ENCODE data around the gene REV3L. TPM values are rescaled to one million over a fixed set of nuclear protein-coding genes. Genes with fewer than 3 reads are reported as not detected.

REV3L gene
- total RNA-seq, 4 donors from 2014 or later: 38.9 to 50.4 (median 45.3) TPM

- Histone ChIP-seq H3K27me3 (no peaks in the 10 kb centered on the region), H3K27ac (replicated peaks in 1 of 4) (no peak overlapping the region), H3K36me3 (peaks cover 0 to 5% (median 2%) of the 10 kb centered on the region in 4 donors), H3K4me3 (no peak overlapping the region), H3K4me1 (peaks cover 8 to 62% (median 61%) of the 10 kb centered on the region in 4 donors), H3K9me3 (no peaks in the 10 kb centered on the region)
- TF ChIP-seq POLR2A (IDR thresholded peaks at IDR 0.05; ENCODE audit: low read depth): no peak
- TF ChIP-seq, protein P1, sequence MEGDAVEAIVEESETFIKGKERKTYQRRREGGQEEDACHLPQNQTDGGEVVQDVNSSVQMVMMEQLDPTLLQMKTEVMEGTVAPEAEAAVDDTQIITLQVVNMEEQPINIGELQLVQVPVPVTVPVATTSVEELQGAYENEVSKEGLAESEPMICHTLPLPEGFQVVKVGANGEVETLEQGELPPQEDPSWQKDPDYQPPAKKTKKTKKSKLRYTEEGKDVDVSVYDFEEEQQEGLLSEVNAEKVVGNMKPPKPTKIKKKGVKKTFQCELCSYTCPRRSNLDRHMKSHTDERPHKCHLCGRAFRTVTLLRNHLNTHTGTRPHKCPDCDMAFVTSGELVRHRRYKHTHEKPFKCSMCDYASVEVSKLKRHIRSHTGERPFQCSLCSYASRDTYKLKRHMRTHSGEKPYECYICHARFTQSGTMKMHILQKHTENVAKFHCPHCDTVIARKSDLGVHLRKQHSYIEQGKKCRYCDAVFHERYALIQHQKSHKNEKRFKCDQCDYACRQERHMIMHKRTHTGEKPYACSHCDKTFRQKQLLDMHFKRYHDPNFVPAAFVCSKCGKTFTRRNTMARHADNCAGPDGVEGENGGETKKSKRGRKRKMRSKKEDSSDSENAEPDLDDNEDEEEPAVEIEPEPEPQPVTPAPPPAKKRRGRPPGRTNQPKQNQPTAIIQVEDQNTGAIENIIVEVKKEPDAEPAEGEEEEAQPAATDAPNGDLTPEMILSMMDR (IDR thresholded peaks at IDR 0.05): no peak
- TF ChIP-seq EP300 (IDR thresholded peaks at IDR 0.05): no peak
- TF ChIP-seq POLR2AphosphoS5 (IDR thresholded peaks at IDR 0.05): no peak
- WGBS: 78% methylated on average over 2 of the region's 2 CpGs
- no peak for DNase-seq (ENCODE audit: extremely low spot score)
- intact Hi-C loops (cut with DNase I): loop anchor here (10.0 kb wide), 1 partner anchor 106 kb away; no protein-coding TSS in a partner anchor
Observed at GRCh38 chr6:111470991-111471390, 12.0 kb downstream of the REV3L start.

GRCh38 chr6:111469543-111469942, 13.5 kb downstream of the REV3L start:
- DNase-seq (ENCODE audit: extremely low spot score): no peak
- Histone ChIP-seq H3K36me3 (peaks cover 0 to 5% (median 2%) of the 10 kb centered on the region in 4 donors), H3K4me3 (no peak overlapping the region), H3K27ac (replicated peaks in 1 of 4) (no peak overlapping the region), H3K27me3 (no peaks in the 10 kb centered on the region), H3K9me3 (no peaks in the 10 kb centered on the region), H3K4me1 (peaks cover 8 to 62% (median 49%) of the 10 kb centered on the region in 4 donors)
- intact Hi-C loops (cut with DNase I): no loop called here
- WGBS: 90% methylated on average over 5 of the region's 5 CpGs
- TF ChIP-seq POLR2AphosphoS5 (IDR thresholded peaks at IDR 0.05): no peak
- no peak for TF ChIP-seq EP300 (IDR thresholded peaks at IDR 0.05)
- no peak for TF ChIP-seq POLR2A (IDR thresholded peaks at IDR 0.05; ENCODE audit: low read depth)
- TF ChIP-seq, protein P1 (IDR thresholded peaks at IDR 0.05): no peak

DNA sequence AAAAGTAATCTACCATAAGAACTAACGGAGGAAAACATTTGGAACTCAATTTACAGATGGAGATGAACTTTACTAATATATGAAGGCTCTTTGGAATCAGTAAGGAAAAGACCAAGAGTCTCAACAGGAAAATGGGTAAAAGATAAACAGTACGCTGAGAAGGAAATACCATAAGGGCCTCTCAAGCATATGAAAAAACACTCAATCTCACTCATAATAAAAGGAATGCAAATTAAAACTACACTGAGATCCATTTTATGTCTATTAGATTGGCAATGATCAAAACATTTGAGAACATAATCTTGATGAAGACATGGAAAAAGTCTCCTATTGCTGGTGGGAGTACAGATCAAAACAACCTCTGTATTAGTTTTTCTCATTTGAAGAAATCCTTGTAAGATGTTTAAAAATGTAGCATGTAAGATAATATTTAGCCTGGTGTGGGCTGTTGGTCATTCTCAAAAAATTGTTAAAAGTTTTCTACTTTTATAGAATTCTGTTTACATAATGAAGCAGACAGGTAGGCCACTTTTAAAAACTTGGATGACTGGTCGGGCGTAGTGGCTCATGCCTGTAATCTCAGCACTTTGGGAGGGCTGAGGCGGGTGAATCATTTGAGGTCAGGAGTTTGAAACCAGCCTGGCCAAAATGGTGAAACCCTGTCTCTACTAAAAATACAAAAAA, 14.5 kb downstream of the REV3L start:
- no peaks in the 10 kb centered on the region for H3K27me3 ChIP-seq
- no peak for DNase-seq (ENCODE audit: extremely low spot score)
- H3K9me3 ChIP-seq: no peaks in the 10 kb centered on the region
- no peak overlapping the region for H3K4me3 ChIP-seq
- peaks cover 8 to 63% (median 46%) of the 10 kb centered on the region in 4 donors for H3K4me1 ChIP-seq
- intact Hi-C loops (cut with DNase I): no loop called here
- H3K27ac ChIP-seq (replicated peaks in 1 of 4): peak overlapping the region; percentile 5 to 32 (median 20)
- TF ChIP-seq, protein P1 (IDR thresholded peaks at IDR 0.05): no peak
- TF ChIP-seq EP300 (IDR thresholded peaks at IDR 0.05): no peak
- TF ChIP-seq POLR2AphosphoS5 (IDR thresholded peaks at IDR 0.05): no peak
- TF ChIP-seq POLR2A (IDR thresholded peaks at IDR 0.05; ENCODE audit: low read depth): no peak
- peaks cover 0 to 5% (median 2%) of the 10 kb centered on the region in 4 donors for H3K36me3 ChIP-seq
- 69% methylated on average over 5 of the region's 5 CpGs for WGBS

DNA sequence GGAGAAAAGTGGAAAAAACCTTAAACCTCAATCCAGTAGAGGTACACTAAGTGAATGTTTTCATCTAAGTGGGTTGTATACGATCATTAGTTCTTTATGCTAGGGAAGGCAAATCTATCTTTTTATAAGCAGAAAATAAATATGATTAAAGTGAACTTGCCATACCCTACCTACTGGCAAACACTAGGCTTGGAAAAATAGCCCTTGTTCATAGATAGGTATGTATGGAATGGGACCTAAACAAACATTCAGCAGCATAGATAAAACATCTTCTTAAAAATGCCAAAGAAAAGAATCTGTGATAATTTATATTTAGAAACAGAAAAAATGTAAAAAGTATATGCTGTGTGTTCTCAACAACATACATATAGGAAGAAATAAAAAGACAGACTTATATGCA, 18.8 kb downstream of the REV3L start:
- no peak overlapping the region for H3K4me3 ChIP-seq
- 89% methylated on average over 1 of the region's 1 CpG for WGBS
- DNase-seq (ENCODE audit: extremely low spot score): no peak
- TF ChIP-seq POLR2AphosphoS5 (IDR thresholded peaks at IDR 0.05) (no peak), POLR2A (IDR thresholded peaks at IDR 0.05; ENCODE audit: low read depth) (no peak), EP300 (IDR thresholded peaks at IDR 0.05) (no peak)
- TF ChIP-seq, protein P1 (IDR thresholded peaks at IDR 0.05): no peak
- H3K4me1 ChIP-seq: peaks cover 14 to 52% (median 47%) of the 10 kb centered on the region in 4 donors
- peaks cover 0 to 8% (median 4%) of the 10 kb centered on the region in 4 donors for H3K36me3 ChIP-seq
- intact Hi-C loops (cut with DNase I): no loop called here
- no peak overlapping the region for H3K27ac ChIP-seq (replicated peaks in 1 of 4)
- no peaks in the 10 kb centered on the region for H3K9me3 ChIP-seq
- H3K27me3 ChIP-seq: no peaks in the 10 kb centered on the region

Data from esophagus muscularis mucosa (tissue), 4 donors.